CD4-positive, alpha-beta T cell treated with Interleukin-4 for 1 hour (primary cell): ENCODE data around the gene PEAR1.

ENCODE experiments used
- DNase-seq, 2 donors: peaks; one replicate each; pipeline ENCODE4 v3.0.0-alpha.2; 2020 to 2022

Gene PEAR1

GRCh38 chr1:156860113-156860627, 33.3 kb upstream of the PEAR1 start:
- peak; percentile 52 to 60 for DNase-seq

- peak; percentile 52 to 67 for DNase-seq
These were observed 32.7 kb upstream of the PEAR1 start, which contains the start of gene NTRK1 for GRCh38 chr1:156860628-156861423. NTRK1 (plus strand) TSS chr1:156860865; CDS start chr1:156860935, 70 bp downstream.

DNA sequence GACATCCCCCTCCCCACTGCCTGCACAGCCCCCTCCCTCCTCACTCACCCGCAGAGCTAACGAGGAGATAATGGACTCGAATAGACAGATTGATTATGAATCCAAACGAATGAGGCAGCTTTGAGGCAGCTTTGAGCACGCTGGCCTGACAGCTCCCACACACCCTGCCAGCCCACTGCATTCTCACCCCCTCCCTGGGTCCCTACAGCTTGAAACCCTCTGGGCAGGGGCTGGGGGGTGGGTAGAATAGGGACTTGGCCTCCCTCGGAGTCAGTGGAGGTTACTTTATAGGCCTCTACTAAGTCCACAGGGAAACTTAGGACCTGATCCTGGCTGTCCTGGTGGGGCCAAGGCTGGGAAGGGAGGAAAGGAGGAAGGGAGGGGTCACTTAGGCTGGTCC, 30.9 kb upstream of the PEAR1 start:
- no peak for DNase-seq

- DNase-seq = peak in 1 of 2 donors; percentile 5
These were observed 30.4 kb upstream of the PEAR1 start for GRCh38 chr1:156862997-156863599.

DNA sequence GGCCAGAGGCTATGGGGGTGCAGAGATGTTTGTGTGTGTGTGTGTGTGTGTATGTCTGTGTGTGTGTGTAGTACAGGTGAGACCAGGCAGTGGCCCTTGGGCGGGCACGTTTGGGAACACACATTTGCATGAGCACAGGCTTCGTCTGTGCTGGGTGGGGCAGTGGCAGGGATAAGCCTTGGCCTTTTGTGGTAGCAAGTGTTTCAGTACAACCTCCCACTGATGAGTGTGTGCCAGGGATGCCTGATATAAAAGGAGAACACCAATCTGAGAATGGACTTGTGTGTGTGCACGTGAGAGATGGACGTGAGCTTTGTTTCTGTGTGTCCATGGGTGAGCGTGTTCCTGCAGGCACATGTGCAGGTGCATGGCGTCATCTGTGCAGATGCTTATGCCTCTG, 29.9 kb upstream of the PEAR1 start:
- DNase-seq = no peak

GRCh38 chr1:156864796-156865195, 28.7 kb upstream of the PEAR1 start:
- no peak for DNase-seq

- no peak for DNase-seq
These were observed 28.3 kb upstream of the PEAR1 start for GRCh38 chr1:156865258-156865657.

- no peak for DNase-seq
These were observed 27.7 kb upstream of the PEAR1 start for GRCh38 chr1:156865865-156866248.

DNA sequence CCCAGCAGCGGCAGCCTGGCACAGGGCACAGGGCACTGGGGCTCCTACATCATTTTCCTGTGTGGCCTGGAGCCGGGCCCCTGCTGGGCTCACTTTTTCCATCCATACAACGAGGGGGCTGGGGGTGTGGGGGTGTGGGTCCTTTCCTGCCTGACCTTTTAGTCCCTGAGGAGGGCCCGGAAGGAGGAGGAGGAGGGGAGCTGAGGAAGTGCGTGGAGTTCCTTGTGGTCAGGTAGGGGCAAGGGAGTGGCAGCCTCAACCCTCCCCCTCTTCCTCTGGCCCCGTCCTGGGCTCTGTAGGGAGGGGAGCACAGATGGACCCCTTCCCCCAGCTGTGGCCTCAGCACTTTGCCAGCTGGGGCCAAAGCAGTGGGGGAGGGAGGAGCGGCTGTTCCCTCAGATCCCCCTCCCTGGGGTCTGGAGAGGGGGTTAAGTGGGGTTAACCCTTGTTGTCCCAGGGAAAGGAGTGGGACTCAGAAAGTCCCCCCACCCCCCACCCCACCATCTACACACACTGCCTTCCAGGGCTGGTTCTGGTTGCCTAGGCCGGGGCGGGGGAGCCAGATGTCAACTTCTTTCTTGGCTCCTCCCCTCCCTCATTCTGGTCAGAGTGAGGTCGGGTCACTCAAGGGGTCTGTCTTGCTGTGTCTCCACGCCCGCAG, 27.1 kb upstream of the PEAR1 start:
- DNase-seq = no peak

DNA sequence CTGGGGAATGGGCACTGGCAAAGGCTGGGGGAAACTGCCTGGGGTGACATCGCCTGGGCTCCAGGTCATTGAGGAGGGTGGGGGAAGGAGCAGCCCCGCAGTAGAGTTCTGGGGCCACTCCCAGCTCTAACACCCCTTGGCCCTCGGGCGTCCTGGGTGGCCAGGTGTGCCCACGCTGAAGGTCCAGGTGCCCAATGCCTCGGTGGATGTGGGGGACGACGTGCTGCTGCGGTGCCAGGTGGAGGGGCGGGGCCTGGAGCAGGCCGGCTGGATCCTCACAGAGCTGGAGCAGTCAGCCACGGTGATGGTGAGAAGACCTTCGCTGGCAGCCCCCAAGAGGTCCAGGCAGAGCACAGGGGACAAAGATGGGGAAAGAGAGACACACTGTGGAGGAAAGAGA, 25.2 kb upstream of the PEAR1 start:
- DNase-seq = no peak

GRCh38 chr1:156869455-156869854, 24.1 kb upstream of the PEAR1 start:
- DNase-seq = no peak

DNA sequence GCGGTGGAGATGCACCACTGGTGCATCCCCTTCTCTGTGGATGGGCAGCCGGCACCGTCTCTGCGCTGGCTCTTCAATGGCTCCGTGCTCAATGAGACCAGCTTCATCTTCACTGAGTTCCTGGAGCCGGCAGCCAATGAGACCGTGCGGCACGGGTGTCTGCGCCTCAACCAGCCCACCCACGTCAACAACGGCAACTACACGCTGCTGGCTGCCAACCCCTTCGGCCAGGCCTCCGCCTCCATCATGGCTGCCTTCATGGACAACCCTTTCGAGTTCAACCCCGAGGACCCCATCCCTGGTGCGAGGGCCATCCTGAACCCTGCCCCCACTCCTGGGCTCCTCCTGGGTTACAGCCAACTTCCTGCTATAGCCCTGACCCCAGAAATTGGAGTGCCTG, 19.9 kb upstream of the PEAR1 start:
- no peak for DNase-seq

- no peak for DNase-seq
These were observed 19.4 kb upstream of the PEAR1 start for GRCh38 chr1:156874142-156874541.

- no peak for DNase-seq
These were observed 18.8 kb upstream of the PEAR1 start for GRCh38 chr1:156874572-156875340.

GRCh38 chr1:156875341-156875615, 18.2 kb upstream of the PEAR1 start:
- DNase-seq = no peak

DNA sequence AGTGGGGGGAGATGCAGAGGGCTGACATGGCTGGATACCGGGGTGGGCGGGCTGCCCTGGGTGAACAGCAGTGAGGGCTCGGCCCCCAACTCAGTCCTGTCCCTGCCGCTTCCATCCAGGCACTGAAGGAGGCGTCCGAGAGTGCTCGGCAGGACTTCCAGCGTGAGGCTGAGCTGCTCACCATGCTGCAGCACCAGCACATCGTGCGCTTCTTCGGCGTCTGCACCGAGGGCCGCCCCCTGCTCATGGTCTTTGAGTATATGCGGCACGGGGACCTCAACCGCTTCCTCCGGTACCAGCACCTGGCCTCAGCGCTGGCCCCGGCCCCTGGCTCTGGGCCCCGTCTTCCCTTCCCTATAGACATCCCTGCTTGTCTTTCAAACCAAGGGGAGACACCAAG, 17.2 kb upstream of the PEAR1 start:
- no peak for DNase-seq

- DNase-seq = no peak
These were observed 15.9 kb upstream of the PEAR1 start for GRCh38 chr1:156877433-156878170.

- DNase-seq = no peak
These were observed 13.6 kb upstream of the PEAR1 start for GRCh38 chr1:156879876-156880275.

- no peak for DNase-seq
These were observed 13.0 kb upstream of the PEAR1 start for GRCh38 chr1:156880473-156880872.

DNA sequence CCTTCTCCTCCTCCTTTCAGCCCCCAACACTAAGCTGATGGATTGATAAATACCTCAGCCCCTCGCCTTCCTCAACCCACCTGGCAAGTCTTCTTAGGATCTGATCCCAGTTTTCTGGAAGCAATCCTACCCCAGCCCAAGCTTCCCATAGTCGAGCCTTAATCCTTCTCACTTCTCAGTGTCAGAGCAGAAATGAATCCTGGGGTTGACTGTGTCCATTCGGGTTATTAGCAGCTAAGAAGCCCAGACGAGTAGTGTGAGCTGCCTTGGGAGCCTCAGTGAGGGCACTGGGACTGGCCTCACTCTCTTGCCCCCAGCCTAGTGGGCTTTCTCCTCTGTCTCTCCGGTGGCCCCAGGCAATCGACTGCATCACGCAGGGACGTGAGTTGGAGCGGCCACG, 12.4 kb upstream of the PEAR1 start:
- DNase-seq = no peak

- no peak for DNase-seq
These were observed 11.9 kb upstream of the PEAR1 start for GRCh38 chr1:156881663-156882062.

DNA sequence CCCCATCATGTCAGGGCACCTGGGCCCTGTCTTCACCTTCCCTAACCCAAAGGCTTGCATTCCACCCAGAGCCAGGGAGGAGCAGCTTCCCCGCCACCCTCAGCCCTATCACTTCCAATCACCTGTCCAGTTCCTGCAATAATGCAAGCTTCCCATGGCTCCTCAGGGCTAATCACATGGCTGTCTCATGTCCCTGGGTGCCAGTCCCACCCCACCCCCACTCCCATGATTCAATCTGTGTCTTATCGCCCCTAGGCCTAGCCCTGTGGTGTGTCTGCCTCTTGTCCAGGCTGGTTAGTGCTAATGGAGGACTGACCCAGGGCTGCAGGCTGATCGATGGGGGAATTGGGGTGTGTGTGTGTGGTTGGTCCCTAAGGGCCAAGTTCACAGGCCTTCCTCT, 11.0 kb upstream of the PEAR1 start:
- DNase-seq = no peak

DNA sequence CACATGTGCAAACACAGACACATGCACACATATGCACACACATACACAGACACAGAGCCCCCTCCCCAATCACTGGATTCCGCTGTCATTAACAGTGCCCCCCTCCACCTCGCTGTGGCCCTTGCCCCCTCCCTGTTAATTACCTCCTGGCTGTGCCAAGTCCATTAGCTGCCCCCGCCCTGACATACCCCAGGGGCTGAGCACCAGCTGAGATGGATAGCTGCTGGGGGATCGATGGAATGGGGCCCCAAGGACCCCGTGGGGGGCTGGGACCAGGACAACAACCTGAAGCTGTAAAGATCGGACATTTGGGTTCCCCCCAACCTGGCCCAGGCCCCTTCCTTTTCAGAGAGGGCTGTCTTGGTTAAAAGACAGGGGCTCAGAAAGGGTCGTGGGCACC, 9.6 kb upstream of the PEAR1 start:
- no peak for DNase-seq
